Type B pancreatic cell (in vitro differentiated cells): Measurements from ENCODE around the gene KLK3. TPM values are rescaled to one million over a fixed set of nuclear protein-coding genes. Genes with fewer than 3 reads are reported as not detected.

Source experiments
- DNase-seq: peaks from one replicate; pipeline ENCODE4 v3.0.0; 2021; ENCODE audit warnings: mixed read lengths; ENCODE audit not compliant: unreplicated experiment; ENCODE audit errors: extremely low spot score
- H3K27ac Mint-ChIP-seq: 2 replicates; pipeline ENCODE4 v1.8.0; 2021; ENCODE audit warnings: mild to moderate bottlenecking, mixed read lengths
- H3K27me3 Mint-ChIP-seq: 2 replicates; pipeline ENCODE4 v1.8.0; 2021; ENCODE audit warnings: mixed read lengths
- H3K36me3 Mint-ChIP-seq: 2 replicates; pipeline ENCODE4 v1.8.0; 2021; ENCODE audit warnings: mixed read lengths
- H3K4me1 Mint-ChIP-seq: one replicate; pipeline ENCODE4 v1.8.0; 2021; ENCODE audit warnings: mixed read lengths; ENCODE audit not compliant: unreplicated experiment
- H3K4me3 Mint-ChIP-seq: 2 replicates; pipeline ENCODE4 v1.8.0; 2021; ENCODE audit warnings: mild to moderate bottlenecking, mixed read lengths
- H3K9me3 Mint-ChIP-seq: 2 replicates; pipeline ENCODE4 v1.8.0; 2021; ENCODE audit warnings: mixed read lengths
- CTCF ChIP-seq: fragments of 200-600 bp; sonication (generic); conservative IDR thresholded peaks from 2 replicates; pipeline ENCODE4 v1.5.0; 2021; ENCODE audit warnings: antibody characterized with exemption, mild to moderate bottlenecking
- total RNA-seq: library from RNA; stranded (reverse); gene quantifications from 2 replicates; pipeline ENCODE4 v1.2.1, GENCODE V29; 2021; ENCODE audit warnings: low replicate concordance

Gene KLK3
- total RNA-seq, 1 donor from 2014 or later: not detected

- DNase-seq: no peak
- no peaks in the 10 kb centered on the region for H3K4me1 Mint-ChIP-seq
- H3K9me3 Mint-ChIP-seq: no peaks in the 10 kb centered on the region
- peaks cover 65% of the 10 kb centered on the region for H3K27me3 Mint-ChIP-seq
- no peak overlapping the region for H3K27ac Mint-ChIP-seq
- H3K36me3 Mint-ChIP-seq: no peaks in the 10 kb centered on the region
- H3K4me3 Mint-ChIP-seq: no peak overlapping the region
- no peak for TF ChIP-seq CTCF
Observed at GRCh38 chr19:50870417-50871089, 15.8 kb downstream of the KLK3 start.

- H3K4me3 Mint-ChIP-seq: no peak within 1 kb of the TSS
- H3K27ac Mint-ChIP-seq: no peak within 1 kb of the TSS
- no peak for TF ChIP-seq CTCF
- H3K27me3 Mint-ChIP-seq: peaks cover 42% of the 10 kb centered on the region
- no peak for DNase-seq
- H3K9me3 Mint-ChIP-seq: no peaks in the 10 kb centered on the region
- H3K36me3 Mint-ChIP-seq: no peaks in the 10 kb centered on the region
- H3K4me1 Mint-ChIP-seq: no peaks in the 10 kb centered on the region
Observed at GRCh38 chr19:50873056-50873455, 18.3 kb downstream of the KLK3 start, which contains the start of gene KLK2. TSS of gene KLK2 (plus strand) at chr19:50873439. CDS start at chr19:50873474, 35 bp downstream.

GRCh38 chr19:50874211-50874610 lies 19.5 kb downstream of the KLK3 start:
- DNase-seq: no peak
- H3K27ac Mint-ChIP-seq: no peak overlapping the region
- H3K36me3 Mint-ChIP-seq: no peaks in the 10 kb centered on the region
- no peak for TF ChIP-seq CTCF
- peaks cover 39% of the 10 kb centered on the region for H3K27me3 Mint-ChIP-seq
- H3K4me1 Mint-ChIP-seq: no peaks in the 10 kb centered on the region
- H3K4me3 Mint-ChIP-seq: no peak overlapping the region
- no peaks in the 10 kb centered on the region for H3K9me3 Mint-ChIP-seq

DNA sequence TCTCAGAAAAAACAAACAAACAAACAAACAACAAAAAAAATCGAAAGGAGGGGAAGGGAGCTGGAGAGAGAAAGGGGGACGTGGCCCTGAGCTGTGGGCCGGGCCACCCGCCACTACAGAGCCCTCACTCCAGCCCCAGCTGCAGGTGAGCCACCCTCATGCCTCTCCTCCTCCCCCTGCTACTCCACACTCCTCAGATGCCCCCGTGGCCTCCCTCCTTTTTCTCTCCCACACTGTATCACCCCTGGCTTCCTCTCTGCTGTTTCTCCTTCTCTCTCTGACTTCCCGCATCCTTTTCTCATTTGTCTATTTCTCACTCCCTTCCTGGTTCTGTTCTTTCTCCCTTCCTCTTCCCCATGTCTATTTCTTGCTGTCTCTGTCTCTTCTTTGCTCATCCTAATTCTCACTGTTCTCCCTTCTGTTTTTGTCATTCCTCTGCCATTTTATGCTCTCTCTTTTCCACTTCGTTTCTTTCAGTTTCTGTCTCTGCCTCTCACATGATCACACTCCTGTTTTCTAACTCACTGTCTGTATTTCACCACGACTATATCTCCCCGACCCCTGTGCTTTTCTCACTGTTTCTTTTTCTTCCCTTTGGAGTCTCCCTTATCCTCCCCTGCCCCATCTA lies 21.2 kb downstream of the KLK3 start:
- no peaks in the 10 kb centered on the region for H3K4me1 Mint-ChIP-seq
- H3K27me3 Mint-ChIP-seq: peaks cover 40% of the 10 kb centered on the region

DNA sequence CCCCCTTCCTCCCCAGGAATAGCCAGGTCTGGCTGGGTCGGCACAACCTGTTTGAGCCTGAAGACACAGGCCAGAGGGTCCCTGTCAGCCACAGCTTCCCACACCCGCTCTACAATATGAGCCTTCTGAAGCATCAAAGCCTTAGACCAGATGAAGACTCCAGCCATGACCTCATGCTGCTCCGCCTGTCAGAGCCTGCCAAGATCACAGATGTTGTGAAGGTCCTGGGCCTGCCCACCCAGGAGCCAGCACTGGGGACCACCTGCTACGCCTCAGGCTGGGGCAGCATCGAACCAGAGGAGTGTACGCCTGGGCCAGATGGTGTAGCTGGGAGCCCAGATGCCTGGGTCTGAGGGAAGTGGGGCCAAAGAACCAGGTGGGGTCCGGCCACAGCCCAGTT lies 21.7 kb downstream of the KLK3 start:
- H3K9me3 Mint-ChIP-seq: no peaks in the 10 kb centered on the region
- DNase-seq: no peak
- H3K4me3 Mint-ChIP-seq: no peak overlapping the region
- H3K36me3 Mint-ChIP-seq: no peaks in the 10 kb centered on the region
- H3K27me3 Mint-ChIP-seq: peaks cover 39% of the 10 kb centered on the region
- no peak overlapping the region for H3K27ac Mint-ChIP-seq
- no peaks in the 10 kb centered on the region for H3K4me1 Mint-ChIP-seq
- no peak for TF ChIP-seq CTCF

More for the DNA sequence above, 21.2 kb downstream of the KLK3 start:
- H3K9me3 Mint-ChIP-seq: no peaks in the 10 kb centered on the region
- DNase-seq: no peak
- no peaks in the 10 kb centered on the region for H3K36me3 Mint-ChIP-seq
- no peak overlapping the region for H3K4me3 Mint-ChIP-seq
- TF ChIP-seq CTCF: no peak
- no peak overlapping the region for H3K27ac Mint-ChIP-seq
